CD4-positive, alpha-beta T cell treated with Interleukin-4 for 4 hours (primary cell): ENCODE data around the gene CNTN1.
"Not testable (repeated sequence)": the region's sequence is repeated elsewhere in the genome, so short reads cannot be mapped to it uniquely, and the experiment has no call there.

ENCODE experiments used
- DNase-seq: peaks from one replicate; pipeline ENCODE4 v3.0.0-alpha.2; 2020

Gene CNTN1

GRCh38 chr12:40711121-40711520 lies 18.9 kb downstream of the CNTN1 start:
- no peak for DNase-seq

DNA sequence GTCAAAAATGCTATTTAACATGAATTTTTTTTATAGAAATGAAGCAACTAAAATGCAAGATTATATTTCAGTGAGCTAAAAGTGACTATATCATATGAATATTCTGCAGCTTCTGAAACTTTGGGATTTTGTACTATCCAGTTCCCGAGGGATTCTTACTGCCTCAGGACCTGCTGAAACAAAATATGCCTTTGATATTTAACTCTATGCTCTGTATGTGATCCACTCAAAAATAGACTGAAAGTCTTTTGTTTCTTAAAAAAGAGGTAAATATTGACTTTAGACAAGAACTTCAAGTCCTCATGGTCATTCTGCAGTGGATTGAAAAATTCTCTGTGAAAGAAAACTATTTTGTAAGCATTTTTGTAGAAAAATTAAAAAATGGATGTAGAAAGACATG lies 22.4 kb downstream of the CNTN1 start:
- no peak for DNase-seq

GRCh38 chr12:40716037-40716436 lies 23.8 kb downstream of the CNTN1 start:
- no peak for DNase-seq

- no peak for DNase-seq
Measured at GRCh38 chr12:40717576-40717975, 25.3 kb downstream of the CNTN1 start.

DNA sequence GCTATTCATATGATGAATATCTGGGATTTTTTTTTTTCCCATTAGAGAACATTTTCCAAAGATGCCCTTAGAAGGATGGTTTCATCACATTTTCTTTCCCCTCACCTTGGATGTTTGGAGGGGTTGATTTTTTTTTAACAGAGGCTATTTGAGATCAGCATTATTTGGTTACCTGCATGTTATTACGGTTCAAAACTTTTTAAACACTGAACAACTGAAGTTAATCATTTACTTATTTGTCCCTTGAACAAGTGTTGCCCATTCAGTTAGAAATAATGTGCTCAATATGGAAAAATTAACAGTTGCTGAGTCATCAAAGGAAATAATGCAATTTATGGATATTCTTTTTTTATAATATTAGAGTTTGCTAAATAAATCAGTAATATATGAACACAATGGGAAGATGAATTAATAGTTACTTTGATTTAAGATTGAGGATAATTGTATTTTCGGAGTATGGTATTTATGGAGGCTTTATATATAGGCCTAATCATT lies 26.7 kb downstream of the CNTN1 start:
- no peak for DNase-seq

GRCh38 chr12:40723001-40723400 lies 30.8 kb downstream of the CNTN1 start:
- no peak for DNase-seq

DNA sequence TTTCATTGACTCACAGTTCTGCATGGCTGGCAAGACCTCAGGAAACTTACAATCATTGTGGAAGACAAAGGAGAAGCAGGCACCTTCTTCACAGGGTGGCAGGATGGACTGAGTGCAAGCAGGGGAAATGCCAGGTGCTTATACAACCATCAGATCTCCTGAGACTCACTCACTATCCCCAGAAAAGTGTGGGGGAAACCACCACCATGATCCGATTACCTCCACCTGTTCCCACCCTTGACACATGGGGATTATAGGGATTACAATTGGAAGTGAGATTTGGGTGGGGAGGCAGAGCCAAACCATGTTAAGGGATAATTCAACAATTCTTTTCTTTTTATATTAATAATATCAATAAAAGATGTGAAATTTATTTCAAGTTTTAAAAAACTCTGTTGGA lies 34.1 kb downstream of the CNTN1 start:
- no peak for DNase-seq

- no peak for DNase-seq
Measured at GRCh38 chr12:40727774-40728483, 35.7 kb downstream of the CNTN1 start.

DNA sequence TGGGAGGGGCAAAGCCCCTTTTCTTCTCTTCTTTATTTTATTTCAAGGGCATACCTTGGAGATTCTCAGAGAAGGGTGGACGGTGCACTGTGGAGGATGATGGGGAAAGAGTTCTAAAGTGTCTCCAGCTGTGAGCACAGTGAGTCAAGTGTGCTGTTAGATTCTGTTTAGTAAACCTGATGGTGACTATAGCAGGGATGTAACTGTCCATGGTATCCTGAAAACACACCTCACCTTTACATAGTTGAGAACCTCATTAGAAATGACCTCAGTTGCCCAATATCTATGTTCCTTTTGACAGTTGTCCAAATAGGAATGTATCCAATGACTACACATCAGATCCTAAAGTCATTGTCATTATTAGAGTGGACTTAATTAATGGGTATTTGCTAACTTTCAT lies 38.0 kb downstream of the CNTN1 start:
- no peak for DNase-seq

- no peak for DNase-seq
Measured at GRCh38 chr12:40733871-40734270, 41.6 kb downstream of the CNTN1 start.

DNA sequence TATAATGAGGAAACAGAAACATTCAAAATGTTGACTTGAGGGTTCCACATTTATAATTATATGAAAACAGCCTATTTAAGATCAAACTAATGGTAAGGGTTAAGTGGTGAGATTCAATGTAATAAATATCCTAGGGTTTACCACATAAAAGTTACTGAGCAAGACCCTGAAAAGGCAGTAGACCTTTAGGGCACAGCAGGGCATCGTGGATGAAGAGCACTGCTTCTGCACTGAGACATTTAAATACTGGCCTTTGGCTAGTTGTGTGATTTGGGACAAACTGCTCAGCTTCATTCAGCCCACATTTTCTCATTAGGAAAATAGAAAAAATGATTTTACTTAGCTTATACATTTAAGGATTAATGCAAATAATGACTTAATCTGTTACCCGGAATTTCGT lies 42.0 kb downstream of the CNTN1 start:
- DNase-seq, result no peak

- DNase-seq, result no peak
Measured at GRCh38 chr12:40735551-40736230, 43.5 kb downstream of the CNTN1 start.

DNA sequence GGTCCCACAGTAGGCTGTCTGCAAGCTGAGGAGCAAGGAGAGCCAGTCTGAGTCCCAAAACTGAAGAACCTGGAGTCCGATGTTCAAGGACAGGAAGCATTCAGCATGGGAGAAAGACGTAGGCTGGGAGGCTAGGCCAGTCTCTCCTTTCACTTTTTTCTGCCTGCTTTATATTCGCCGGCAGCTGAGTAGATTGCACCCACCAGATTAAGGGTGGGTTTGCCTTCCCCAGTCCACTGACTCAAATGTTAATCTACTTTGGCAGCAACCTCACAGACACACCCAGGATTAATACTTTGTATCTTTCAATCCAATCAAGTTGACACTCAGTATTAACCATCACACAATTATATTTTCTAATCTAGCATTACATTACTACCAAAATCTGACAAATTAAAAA lies 45.2 kb downstream of the CNTN1 start:
- not testable (repeated sequence) for DNase-seq

GRCh38 chr12:40738856-40739255 lies 46.6 kb downstream of the CNTN1 start:
- DNase-seq, result no peak

DNA sequence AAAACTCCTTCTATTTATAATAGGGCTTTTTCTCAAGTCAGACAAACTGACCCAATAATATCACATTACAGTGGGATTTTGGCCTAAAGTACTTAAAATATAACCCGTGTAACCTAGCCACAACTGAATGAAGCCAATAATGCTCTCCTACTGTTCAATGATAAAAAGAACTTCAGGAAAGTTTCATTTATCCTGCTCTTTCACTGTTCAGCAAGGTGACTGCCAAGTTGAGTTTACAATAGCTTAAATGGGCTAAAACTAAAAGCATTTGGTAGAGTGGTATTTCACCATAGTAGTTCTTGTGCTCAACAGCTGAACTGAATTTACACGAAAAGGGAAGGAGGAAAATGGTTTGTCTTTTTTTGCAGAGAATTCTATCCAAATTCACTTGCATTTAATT lies 49.8 kb downstream of the CNTN1 start:
- DNase-seq, result no peak

GRCh38 chr12:40745386-40745785 lies 53.1 kb downstream of the CNTN1 start:
- DNase-seq, result no peak

GRCh38 chr12:40749863-40750262 lies 57.6 kb downstream of the CNTN1 start:
- DNase-seq, result no peak

- no peak for DNase-seq
Measured at GRCh38 chr12:40752011-40752410, 59.8 kb downstream of the CNTN1 start.

DNA sequence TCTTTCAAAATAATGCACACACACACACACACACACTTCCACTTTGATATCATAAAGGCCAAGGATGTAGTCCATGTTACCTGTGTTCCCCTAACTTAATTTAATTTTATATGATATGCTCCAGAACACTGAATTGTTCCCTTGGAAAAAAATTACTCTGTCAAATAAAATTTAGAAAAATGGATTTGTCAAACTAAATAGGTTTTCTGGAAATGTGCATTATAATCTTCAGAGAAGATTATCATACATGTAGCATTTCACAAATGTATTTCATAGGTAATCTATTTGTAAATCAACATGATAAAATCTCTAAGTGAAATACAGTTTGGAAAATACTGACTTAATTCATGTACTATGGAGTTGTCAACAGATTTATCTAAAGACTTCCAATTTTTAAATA lies 68.6 kb downstream of the CNTN1 start:
- DNase-seq, result no peak

DNA sequence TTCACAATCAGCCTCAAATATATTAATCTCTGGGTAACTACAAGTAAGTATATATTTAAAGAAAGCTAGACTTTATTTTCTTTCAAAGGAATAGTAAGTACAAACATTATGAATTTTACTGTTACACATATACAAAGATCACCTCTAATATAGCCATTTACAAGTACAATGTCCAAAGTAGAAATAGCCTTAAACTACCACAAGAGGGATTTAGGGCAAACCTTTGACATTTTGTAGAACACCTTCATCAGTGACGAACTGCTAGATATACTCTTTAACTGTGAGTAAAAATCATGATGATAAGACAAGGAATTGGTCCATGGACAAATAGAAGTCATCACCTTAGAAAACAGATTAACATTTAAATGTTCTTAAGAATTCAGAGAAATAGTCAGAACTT lies 69.8 kb downstream of the CNTN1 start:
- no peak for DNase-seq

DNA sequence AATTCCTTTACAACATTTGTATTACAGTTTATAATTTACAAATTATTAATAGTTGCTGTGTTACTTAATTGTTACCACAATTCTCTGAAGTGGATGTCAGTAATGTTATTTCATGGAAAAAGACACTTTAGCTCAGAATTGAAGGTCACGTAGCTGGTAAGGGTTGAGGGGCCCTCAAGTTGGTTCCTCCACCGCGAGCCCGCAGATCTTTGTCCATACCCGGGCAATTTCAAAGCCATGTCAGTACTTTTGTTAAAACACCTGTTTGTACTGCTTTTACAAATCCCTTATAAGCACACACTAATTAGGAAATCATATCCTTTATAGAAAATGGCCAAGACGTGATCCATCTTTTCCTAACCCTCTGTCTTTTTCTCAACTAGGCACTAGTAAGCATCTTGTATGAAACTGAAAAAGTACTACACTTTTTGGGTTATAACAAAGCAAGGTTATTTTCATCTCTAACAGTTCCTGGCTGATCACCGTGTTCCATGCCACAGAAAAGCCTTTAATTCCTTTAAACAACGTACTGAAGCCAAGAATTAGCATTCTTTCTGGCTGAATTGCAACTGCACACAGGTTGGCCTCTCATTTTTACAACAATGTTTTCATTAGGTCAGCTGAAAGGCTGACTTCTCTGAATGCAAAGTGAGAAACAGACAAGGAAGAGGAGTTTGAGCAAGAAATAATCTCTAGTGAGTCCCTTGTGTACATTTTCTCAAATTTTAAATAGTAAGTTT lies 76.1 kb downstream of the CNTN1 start:
- no peak for DNase-seq

- DNase-seq, result no peak
Measured at GRCh38 chr12:40769846-40770245, 77.6 kb downstream of the CNTN1 start.

DNA sequence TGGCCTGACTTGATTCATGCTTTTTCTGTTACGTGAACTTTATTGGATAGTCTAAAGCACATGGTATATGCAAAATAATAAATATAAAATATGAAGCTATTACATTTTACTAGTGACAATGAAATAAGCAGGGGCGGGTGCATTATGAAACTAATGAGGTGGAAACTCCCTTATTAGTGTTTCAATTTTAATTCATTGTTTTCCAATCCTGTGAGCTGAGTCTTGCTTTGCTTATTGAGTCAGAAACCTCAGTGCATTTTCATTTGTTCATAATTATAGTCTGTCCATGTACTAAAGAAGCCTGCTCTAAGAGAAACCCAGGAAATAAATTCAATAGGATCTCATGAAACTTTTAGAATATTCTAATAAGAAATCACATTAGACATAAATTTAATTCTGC lies 78.5 kb downstream of the CNTN1 start:
- DNase-seq, result no peak

DNA sequence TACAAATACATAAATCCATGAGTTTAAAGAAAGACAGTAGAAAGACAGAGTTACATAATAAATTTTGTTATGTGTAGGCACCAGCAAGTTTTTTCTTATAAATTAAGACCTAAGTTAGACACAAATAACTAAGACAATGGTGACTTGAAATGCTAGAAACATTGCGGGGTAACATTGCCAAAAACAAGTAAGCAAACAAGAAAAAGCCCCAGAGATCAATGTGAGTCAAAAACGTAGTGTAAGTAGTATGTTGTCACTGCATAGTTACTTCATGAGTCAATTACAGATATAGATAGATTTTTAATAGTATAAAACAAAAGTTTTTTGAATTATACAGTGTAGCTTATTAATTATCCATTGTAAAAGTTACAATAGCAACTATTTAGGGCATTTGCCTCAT lies 83.4 kb downstream of the CNTN1 start:
- no peak for DNase-seq
